ENCODE data around the gene DCDC2C. TPM values are rescaled to one million over a fixed set of nuclear protein-coding genes. Genes with fewer than 3 reads are reported as not detected.
"Not testable (repeated sequence)": the region's sequence is repeated elsewhere in the genome, so short reads cannot be mapped to it uniquely, and the experiment has no call there.

The DCDC2C gene, protein sequence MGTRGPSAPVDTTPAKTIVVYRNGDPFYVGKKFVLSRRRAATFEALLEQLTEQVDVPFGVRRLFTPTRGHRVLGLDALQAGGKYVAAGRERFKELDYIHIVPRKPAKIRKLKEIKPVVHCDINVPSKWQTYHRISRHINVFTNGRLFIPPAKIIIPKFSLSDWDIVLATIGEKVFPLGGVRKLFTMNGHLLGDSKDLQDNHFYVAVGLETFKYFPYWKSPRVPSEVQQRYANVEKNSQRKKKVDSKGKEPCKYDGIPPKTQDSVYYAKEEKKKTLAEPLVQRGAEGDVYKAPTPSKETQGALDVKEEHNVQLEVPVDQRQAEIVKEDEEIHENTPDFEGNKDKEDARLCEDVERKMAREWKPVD
- not detected for total RNA-seq

DNA sequence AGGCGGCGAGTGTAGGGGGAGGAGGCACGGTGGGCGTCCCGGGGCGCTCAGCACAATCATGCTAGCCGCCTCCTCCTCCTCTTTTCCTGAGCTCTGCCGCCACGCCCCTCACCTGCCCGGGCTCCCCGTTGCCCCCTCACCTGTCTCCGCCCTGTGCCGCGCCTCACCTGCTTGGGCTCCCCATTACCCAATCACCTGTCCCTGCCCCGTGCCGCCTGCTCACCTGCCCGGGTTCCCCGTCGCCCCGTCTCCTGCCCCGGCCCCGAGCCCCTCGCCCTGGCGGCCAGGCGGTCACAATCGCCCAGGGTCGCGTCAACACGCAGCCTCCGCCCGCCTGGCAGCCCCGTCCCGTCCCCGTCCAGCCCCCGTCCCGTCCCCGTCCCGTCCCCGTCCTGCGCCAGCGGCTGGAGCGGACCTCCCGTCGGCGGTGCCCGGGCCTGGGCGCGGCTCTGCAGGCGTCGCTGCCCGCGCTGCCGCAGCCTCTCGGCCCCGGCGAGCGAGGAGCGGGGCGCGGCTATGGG is at the start of gene DCDC2C:
TSS of gene DCDC2C (plus strand) at position 340 of the 521 bp plus-strand sequence. CDS start at position 517, 177 bp downstream.
- CTCF ChIA-PET = no interaction called here
- POLR2A ChIA-PET = no interaction called here

DNA sequence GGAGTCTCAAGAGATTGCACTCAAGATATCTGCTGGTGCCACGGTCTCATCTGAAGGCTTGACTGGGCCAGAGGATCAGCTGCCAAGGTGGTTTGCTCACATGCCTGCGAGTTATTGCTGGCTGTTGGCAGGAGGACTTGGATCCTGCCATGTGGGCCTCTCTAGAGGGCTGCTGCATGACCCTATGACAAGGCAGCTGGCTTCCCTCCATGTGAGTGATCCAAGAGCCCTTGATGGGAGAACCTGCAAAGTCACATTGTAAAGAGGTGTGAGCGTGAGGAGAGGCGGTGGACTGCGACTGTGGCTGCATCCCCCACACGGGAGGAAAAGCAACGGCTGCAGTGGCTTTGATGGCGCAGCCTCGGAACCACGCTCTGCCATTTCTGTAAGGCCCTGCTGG is 49.4 kb upstream of the DCDC2C start:
- POLR2A ChIA-PET = no interaction called here
- CTCF ChIA-PET = interaction anchor here (1.4 kb wide), 1 partner anchor 80 kb away, joined by 3 read pairs; no protein-coding TSS in a partner anchor

DNA sequence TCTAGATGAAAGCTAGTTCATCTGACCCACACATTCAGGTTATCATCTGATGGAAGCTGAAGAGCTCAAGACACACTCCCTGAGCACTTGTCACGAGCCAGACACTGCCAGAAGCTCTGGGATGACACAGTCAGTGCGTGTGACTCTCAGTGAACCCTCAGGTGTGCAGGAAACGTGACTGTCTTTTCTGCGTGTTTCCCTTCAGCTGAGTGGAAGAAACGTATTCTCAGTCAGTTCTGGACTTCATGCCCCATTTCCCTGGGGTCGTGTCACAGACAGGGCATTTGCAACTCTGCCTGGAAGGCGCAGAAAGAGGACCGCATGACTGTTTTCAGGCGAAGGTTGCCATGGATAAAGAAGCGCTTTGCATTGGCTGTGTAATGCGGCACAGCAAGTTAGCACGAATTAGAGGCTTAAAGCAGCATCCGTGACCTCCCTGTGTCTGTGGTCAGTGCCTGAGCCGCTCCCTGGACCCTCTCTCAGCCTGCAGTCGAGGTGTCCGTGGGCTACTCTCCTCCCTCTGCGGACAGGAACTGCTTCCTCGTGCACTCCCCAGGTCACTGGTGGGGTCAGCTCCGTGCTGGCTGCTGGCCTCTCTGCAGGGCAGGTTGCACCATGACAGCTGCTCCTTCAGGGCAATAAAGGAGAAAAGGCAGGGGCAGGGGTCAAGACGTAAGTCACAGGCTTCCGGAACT is 48.7 kb upstream of the DCDC2C start:
- CTCF ChIA-PET = interaction anchor here (1.4 kb wide), 1 partner anchor 81 kb away, joined by 3 read pairs; no protein-coding TSS in a partner anchor
- POLR2A ChIA-PET = no interaction called here

DNA sequence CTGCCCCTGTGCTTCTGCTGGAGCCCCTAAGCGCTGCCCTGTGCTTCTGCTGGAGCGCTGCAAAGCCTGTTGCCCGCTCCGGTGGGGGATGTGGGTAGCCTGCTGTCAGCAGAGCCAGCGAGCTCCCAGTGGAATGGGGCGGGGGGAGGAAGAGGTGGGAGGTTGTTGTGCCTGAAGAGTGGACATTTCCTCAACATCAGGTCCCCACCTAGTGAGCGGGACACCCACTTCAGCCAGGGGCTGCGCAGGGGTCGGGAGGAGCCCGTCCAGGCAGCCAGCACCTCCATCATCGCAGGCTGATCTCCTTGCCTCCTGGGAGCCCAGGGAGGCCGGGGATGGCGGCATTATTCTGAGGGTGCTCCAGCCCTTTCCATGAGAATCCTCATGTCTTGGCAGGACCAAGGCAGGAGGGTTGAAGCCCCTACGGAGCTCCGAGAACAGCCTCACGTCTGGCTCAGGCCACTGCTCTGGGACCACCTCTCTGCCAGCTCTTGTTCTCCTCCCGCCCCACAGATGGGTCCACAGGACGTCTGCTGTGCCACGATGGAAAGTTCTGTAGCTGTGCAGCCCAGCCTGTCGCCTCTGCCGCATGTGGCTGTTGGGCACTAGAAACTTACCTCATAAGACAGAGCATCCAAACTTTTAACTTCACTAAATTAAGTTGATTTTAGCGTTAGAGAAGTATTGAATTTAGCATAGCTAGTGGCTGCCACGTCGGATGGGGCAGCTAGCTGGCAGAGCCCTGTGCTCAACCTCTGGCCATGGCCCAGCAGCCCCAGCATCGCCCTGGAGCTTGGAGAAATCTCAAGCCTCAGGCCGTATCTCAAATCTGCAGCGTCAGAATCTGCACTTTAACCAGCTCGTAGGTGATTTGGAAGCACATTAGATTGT is 47.3 kb upstream of the DCDC2C start:
- ChIA-PET CTCF (interaction anchor here (0.8 to 0.9 kb wide), 2 partner anchors 163 to 233 kb away, joined by 3 read pairs; no protein-coding TSS in a partner anchor), POLR2A (interaction anchor here (0.6 kb wide), 1 partner anchor 1516 kb away, joined by 3 read pairs; no protein-coding TSS in a partner anchor)

DNA sequence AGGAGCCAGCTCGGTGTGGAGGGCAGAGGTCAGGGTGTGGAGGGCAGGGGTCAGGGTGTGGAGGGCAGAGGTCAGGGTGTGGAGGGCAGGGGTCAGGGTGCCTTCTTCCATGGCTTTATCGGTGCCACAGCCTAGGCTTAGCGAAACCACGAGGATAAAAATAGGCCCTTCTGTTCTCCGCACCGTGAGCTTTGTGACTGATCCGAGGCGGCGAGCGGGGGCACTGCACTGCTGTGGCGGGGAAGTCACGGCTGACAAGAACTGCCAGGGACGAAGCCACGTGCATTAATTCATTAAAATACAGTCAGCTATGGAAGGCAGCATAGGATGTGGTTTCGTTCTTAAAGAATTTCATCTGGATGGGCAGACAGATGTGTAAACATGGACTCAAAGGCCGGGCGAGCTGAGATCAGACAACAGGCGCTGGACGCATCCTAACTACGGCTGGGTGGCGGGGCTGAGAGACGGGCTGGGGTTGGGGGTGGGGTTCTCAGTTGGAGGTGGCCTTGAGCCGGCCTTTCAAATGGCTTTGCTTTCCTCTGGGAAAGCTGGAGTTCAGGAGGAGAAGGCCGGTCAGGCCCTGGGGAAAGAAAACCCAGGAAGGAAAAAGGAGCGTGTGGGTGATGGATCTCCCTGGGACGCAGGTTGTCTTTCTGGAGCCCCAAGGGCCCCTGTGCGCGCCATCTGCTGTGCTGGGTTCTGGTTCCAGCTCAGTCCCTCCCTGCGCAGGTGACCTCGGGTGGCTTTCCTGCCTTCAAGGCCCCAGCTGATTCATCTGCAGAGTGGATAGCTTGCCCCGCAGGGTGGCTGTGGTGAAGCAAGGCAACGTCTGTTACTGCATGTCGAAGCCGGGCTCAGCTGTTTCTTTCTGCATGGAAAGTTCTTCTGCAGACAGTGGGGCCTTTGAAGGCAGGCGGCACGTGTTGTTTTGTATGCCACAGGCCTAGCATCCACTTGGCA is 46.3 kb upstream of the DCDC2C start:
- ChIA-PET CTCF (interaction anchor here (0.8 kb wide), 1 partner anchor 164 kb away, joined by 3 read pairs; no protein-coding TSS in a partner anchor), POLR2A (no interaction called here)

DNA sequence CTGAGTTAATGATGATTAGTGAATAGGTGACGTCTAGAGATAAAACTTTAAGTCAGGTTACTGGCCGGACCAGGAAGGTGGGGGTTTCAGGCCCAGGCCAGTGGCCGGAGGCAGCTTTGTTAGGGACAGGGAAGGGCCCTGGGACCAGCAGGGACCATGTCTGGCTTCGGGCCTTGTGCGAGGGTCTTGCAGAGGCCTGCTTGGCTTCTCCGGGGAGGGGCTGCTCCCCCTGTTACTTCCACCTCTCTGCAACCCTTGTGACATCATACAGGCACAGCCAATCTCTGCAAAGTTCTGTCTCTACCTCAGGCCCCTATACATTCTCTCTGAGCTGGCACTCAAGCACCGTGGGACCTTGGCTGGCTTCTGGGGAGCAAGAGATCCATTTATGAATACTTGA is 45.5 kb upstream of the DCDC2C start, which contains the start of gene ALLC:
TSS of gene ALLC (plus strand) at position 320 of the 400 bp plus-strand sequence. CDS start 12,958 bp downstream, outside the sequence.
- CTCF ChIA-PET = no interaction called here
- POLR2A ChIA-PET = no interaction called here

DNA sequence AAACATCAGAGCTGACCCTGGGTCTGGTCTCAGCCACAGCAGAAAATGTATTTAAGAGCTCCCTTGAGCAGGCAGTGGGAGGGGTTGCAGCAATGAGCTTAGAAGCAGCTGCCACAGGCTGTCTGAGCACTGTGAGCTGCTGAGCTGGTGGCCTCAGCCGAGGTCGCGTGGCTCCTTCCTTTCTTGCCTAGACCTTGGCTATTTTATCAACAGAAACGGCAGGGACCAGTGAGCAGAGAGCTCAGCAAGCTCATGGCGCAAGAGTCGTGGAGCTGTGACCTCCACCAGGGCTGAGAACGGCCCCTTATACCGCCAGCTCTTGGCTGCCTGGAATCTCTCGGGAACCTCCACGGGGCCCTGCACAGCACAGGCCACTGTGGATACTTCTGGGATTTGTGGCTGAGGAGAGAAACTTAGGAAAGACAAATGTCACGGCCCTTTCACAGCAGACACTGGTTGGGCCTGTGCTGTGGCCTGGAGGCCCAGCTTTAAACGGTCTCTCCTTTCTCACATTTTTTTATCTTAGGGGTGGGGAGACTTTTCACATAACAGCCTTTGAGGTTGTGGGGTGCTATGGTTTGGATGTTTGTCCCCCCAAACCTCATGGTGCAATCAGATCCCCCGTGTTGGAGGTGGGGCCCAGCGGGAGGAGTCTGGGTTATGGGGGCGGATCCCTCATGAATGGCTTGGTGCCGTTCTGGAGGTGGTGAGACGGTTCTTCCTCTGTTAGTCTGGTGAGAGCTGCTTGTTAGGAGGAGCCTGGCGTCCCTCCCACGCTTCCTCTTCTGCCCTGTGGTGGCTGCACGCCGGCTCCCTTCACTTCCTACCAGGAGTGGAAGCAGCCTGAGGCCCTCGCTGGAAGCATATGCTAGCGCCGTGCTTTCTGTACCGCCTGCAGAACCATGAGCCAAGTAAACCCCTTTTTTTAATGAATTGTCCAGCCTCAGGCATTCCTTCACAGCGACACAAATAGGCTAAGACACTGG is 43.6 kb upstream of the DCDC2C start:
- POLR2A ChIA-PET = no interaction called here
- CTCF ChIA-PET = no interaction called here

DNA sequence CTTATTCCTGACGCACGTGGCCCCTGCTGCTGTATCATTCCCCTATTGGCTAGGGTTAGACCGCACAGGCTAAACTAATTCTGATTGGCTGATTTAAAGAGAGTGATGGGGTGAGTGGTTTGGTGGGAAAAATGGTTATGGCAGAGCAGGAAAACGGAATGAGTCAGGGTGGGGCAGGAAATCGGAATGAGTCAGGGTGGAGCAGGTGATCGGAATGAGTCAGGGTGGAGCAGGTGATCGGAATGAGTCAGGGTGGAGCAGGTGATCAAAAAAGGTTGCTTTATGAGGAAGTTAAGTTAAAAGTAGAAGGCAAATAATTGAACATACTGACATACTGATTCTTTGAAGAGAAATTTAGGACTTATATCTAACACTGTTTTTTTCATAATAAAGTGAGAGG is 42.7 kb upstream of the DCDC2C start:
- POLR2A ChIA-PET = not testable (repeated sequence)

DNA sequence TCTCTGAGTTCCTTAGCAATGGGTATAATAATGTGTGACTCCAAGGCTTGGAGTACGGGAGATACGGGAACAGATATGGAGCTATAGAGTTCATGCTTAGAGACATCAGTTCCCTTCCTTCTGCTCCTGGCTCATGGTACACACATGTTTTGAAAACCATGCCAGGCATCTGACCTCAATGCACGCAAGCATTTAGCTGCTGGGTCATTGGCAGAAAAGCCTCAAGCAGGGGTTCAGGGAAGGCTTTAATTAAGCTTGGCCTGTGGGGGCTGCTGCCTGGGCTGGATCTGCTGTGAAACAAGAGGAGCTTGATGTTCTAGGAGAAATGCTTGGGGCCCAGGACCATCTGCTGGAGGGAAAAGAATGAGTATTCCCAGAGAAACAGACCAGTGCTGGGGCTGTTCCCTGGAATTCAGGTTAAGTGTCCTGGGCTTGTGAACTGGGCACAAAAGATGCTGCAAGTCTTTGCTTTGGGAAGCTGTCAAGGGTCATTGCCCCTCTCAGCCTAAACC is 42.2 kb upstream of the DCDC2C start:
- CTCF ChIA-PET = interaction anchor here (1.0 to 1.2 kb wide), 2 partner anchors 10 to 11 kb away, joined by 3 to 4 read pairs; no protein-coding TSS in a partner anchor
- POLR2A ChIA-PET = no interaction called here

More for the DNA sequence above, 42.7 kb upstream of the DCDC2C start:
- CTCF ChIA-PET = not testable (repeated sequence)

DNA sequence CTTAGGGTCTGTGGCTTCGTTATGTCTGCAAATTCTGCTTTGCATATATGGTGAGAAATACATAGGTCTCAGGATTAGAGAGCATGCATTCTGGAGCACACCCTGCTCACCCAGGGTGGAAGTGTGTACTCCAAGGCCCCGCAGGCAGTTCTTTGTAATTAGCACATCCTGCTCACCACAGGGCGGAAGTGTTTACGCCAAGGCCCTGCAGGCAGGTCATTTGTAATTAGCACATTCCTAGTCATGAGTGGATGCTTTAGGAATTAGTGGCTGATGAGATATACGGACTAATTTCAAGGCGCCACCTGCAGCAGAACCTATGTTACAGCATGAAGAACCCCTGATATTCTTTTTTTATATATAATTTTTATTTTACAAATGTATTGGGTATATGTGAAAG is 41.1 kb upstream of the DCDC2C start:
- POLR2A ChIA-PET = no interaction called here
- CTCF ChIA-PET = interaction anchor here (1.2 kb wide), 1 partner anchor 11 kb away, joined by 4 read pairs; no protein-coding TSS in a partner anchor

DNA sequence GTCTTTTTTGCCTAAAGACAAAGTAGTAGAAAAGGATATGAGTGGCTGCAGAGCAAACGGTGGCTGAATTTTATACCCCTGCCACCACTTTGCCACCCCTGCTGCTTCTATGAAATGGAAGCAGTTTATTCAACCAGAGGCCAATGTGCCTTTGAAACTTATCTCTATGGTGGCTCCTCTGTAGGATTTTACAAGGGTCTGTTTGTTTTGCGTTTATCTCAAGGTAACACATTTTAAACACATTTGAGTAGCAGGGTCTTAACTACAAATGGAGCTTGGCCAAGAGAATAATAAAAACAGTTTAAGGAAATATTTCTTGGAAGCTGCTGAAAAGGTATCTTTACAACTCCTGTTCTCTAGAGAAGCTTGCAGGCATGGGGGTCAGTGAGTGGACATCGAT is 39.3 kb upstream of the DCDC2C start:
- CTCF ChIA-PET = no interaction called here
- POLR2A ChIA-PET = no interaction called here

DNA sequence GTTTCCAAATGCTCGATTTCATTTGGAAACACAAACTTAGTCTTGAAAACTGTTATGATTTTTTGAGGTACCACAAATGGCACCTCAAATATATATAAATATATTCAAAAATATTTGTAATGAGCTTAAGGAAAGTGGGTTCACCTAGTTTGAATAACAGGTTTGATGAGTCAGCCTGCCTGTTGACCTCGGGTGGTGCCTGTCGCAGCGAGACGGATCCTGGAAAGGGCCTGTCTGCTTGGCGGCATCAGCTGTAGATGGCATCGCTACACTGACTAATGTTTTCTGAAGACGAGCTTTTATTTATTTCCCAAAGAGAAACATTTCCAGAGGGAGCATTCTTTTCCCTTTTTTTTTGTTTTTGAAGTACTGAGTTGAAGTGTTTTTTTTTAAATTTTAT is 38.5 kb upstream of the DCDC2C start:
- ChIA-PET POLR2A (interaction anchor here (0.6 kb wide), 1 partner anchor 145 kb away, joined by 4 read pairs; no protein-coding TSS in a partner anchor), CTCF (interaction anchor here (0.7 kb wide), 1 partner anchor 1808 kb away, joined by 3 read pairs; no protein-coding TSS in a partner anchor)

DNA sequence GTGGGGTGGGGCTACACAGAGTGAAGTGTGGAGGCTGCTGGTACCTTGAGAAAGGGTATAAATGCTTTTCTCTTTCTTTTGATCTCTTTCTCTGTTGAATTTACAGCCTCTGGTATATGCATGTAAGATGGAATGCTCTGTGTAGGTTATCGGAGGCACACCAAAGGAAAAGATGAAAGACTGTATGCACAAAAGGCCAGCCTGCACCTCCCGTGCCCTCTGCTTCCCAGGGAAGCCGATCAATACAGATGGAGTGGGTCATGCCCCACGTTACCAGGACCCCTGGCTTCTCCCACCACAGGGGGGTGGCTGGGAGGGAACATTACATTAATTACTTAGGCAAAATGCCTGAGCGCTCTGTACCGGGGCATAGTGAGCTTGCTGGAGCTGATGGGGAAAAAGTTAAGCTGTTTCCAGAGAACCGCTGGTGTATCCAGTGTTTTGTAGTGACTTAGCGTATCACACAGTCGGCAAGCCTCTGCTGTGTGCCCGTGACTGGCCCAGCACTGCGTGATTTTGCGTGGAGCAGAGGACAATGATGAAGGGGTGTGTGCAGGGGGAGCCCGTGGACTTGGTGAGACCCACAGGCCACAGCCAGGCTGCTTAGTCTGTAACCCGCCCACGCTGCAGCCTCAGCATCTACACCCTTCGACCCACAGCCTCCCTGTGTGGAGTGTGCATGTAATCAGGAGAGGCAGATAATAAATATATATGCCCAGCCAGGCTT is 37.3 kb upstream of the DCDC2C start:
- POLR2A ChIA-PET = no interaction called here
- CTCF ChIA-PET = no interaction called here

DNA sequence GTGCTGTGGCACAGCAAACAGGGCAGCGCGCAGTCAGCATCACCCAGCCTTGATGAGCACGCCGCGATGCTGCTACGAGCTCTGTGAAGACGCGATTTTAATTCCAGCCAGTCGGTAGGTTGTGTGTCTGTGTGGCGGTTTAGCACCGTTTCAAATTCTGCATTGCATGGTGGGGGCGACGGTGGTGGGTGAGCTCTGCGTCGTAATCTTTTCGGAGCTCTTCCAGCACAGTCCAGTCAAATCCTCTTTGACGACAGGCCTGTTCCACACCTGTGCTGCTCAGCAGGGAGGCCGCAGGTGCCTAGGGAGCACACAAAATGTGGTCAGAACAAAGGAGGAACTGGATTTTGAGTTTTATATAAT is 36.8 kb upstream of the DCDC2C start:
- ChIA-PET POLR2A (no interaction called here), CTCF (no interaction called here)

DNA sequence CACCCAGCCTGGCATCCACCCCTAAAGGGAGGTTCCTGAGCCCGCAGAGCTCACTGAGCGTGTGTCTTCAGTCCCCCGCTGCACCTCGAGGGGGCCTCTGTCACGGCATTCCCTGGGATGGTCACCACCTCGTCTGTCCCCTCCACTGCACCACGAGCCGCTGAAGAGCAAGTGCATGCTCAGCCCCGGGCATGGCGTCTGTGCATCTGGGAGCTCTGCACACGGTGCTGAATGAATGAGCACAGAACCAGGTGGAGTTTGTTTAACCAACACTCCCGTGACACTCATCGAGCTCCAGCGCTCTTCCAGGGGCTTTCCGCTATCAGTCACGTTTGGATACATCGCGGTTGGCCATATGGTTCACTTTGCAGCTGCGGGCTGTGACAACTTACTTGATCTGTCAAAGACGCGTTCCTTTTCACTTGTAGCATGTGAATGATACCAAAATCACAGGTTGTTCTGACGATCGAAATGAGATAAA is 36.2 kb upstream of the DCDC2C start:
- ChIA-PET POLR2A (no interaction called here), CTCF (no interaction called here)

DNA sequence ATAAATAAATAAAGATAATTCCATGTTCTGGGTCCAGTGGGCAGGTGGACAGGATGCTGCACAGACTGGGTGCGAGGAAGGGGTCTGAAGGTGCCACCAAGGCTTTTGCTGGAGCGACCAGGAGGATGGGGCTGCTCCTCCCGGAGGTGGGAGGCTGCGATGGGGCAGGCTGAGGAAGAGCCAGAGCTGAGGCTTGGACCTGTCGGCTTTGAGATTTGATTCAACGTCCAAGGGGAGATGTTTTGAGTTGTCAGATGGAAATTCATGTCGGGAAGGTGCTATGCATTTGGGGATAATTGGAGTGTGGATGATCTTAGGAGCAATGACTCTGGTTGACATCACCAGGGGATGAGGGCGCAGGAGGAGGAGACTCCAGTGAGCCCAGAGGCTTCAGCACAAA is 33.7 kb upstream of the DCDC2C start:
- CTCF ChIA-PET = no interaction called here
- POLR2A ChIA-PET = no interaction called here
